ENCODE results near the gene ACP7.

The ACP7 gene

DNA sequence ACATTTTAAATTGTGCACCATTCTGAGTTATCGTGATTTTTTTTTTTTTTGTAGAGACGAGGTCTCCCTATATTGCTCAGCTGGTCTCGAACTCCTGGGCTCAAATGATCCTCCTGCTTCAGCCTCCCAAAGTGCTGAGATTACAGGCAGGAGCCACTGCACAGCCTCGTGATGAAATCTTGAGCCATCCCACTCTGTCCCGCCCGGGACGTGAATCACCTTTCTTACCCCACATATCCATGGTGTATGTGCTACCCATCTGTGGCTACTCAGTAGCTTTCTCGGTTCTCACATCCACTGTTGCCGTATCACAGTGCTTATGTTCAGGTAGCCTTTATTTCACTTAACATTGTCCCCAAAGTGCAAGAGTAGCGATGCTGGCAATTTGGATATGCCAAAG is 67.9 kb downstream of the ACP7 start:
- no peak overlapping the region for H4K12ac ChIP-seq (ENCODE audit: low read depth, low read length)
- H2BK12ac ChIP-seq (ENCODE audit: low read length) = no peak overlapping the region
- H2AK5ac ChIP-seq (ENCODE audit: low read length) = no peak overlapping the region
- H3K36me3 ChIP-seq (ENCODE audit: control insufficient read depth in 1 of 2, insufficient read depth in 2 of 2, low read length in 2 of 2) = peaks cover 3 to 4% of the 10 kb centered on the region in 2 experiments
- no peak overlapping the region for H3K23ac ChIP-seq (ENCODE audit: low read length)
- no CpG with 5 or more reads among the region's 10 CpGs for WGBS (ENCODE audit: extremely low coverage, insufficient coverage, insufficient read length)
- no peak overlapping the region for H3K4ac ChIP-seq (ENCODE audit: low read depth, low read length)
- no peak overlapping the region for H3K9ac ChIP-seq (ENCODE audit: low read length)
- no peak overlapping the region for H4K8ac ChIP-seq (ENCODE audit: low read depth, low read length)
- H3K27ac ChIP-seq (ENCODE audit: low read depth, low read length) = no peak overlapping the region
- peaks cover 38 to 42% of the 10 kb centered on the region in 2 experiments for H3K4me1 ChIP-seq (ENCODE audit: control insufficient read depth in 1 of 2, insufficient read depth in 2 of 2, low read length in 2 of 2)
- no peaks in the 10 kb centered on the region for H3K9me3 ChIP-seq (ENCODE audit: insufficient read depth, low read depth, low read length)
- no peaks in the 10 kb centered on the region for H3K27me3 ChIP-seq (ENCODE audit: insufficient read depth, low read length)
- H2BK5ac ChIP-seq (ENCODE audit: low read depth, low read length, poor library complexity) = no peak overlapping the region
- no peak overlapping the region for H3K18ac ChIP-seq (ENCODE audit: low read length)
- H4K91ac ChIP-seq (ENCODE audit: low read depth, low read length) = no peak overlapping the region
- no peak overlapping the region for H2BK120ac ChIP-seq (ENCODE audit: insufficient read depth, low read length, poor library complexity)
- no peak overlapping the region for H3K4me2 ChIP-seq (ENCODE audit: low read length)
- H3K79me2 ChIP-seq (ENCODE audit: control insufficient read depth, insufficient read depth, low read length, poor library complexity) = peaks cover 26% of the 10 kb centered on the region
- no peak overlapping the region for H3K4me3 ChIP-seq (ENCODE audit: low read depth, low read length)
- peaks cover 21% of the 10 kb centered on the region for H3K79me1 ChIP-seq (ENCODE audit: low read length)
- DNase-seq = peak; percentile 57 to 69
- H3K14ac ChIP-seq (ENCODE audit: low read length) = no peak overlapping the region
- H2AFZ ChIP-seq (ENCODE audit: insufficient read depth, low read length, poor library complexity) = no peak overlapping the region

DNA sequence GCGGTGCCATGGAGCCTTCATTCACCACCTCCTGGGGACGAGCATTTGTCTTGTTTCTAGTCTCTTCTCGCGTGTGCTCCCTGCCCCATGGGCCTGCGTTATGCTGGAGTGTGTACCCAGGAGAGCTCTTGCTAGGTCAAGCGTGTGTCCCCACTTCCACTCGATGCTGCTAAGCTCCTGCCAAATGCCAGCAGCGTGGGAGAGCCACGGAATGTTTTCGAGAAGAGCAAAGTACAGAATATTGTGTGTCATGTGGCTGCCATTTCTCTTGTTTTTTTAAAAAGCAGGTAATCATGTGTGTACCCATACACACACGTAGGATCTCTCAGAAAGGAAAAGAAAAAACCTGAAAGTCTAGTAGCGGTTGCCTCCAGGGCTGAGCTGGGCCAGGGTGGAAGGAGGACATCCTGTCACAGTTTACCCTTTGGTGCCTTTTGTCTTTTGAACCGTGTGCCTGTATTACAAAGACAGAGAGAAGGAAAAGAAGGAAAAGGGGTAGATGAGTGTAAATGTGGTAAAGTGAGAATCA is 70.0 kb downstream of the ACP7 start:
- peak; percentile 76 to 78 for DNase-seq
- peak overlapping the region; percentile 63 for H2AFZ ChIP-seq (ENCODE audit: insufficient read depth, low read length, poor library complexity)
- peak overlapping the region; percentile 24 for H3K4me2 ChIP-seq (ENCODE audit: low read length)
- peak overlapping the region; percentile 84 for H2BK120ac ChIP-seq (ENCODE audit: insufficient read depth, low read length, poor library complexity)
- peak overlapping the region; percentile 77 for H3K4ac ChIP-seq (ENCODE audit: low read depth, low read length)
- H3K18ac ChIP-seq (ENCODE audit: low read length) = peak overlapping the region; percentile 90
- peaks cover 22% of the 10 kb centered on the region for H3K79me1 ChIP-seq (ENCODE audit: low read length)
- peak overlapping the region; percentile 88 for H3K14ac ChIP-seq (ENCODE audit: low read length)
- no peaks in the 10 kb centered on the region for H3K27me3 ChIP-seq (ENCODE audit: insufficient read depth, low read length)
- H4K8ac ChIP-seq (ENCODE audit: low read depth, low read length) = peak overlapping the region; percentile 59
- H4K12ac ChIP-seq (ENCODE audit: low read depth, low read length) = peak overlapping the region; percentile 68
- H3K27ac ChIP-seq (ENCODE audit: low read depth, low read length) = peak overlapping the region; percentile 85
- H3K79me2 ChIP-seq (ENCODE audit: control insufficient read depth, insufficient read depth, low read length, poor library complexity) = peaks cover 30% of the 10 kb centered on the region
- WGBS (ENCODE audit: extremely low coverage, insufficient coverage, insufficient read length) = no CpG with 5 or more reads among the region's 13 CpGs
- no peak overlapping the region for H3K9ac ChIP-seq (ENCODE audit: low read length)
- H3K9me3 ChIP-seq (ENCODE audit: insufficient read depth, low read depth, low read length) = peaks cover 2% of the 10 kb centered on the region
- H2BK5ac ChIP-seq (ENCODE audit: low read depth, low read length, poor library complexity) = peak overlapping the region; percentile 81
- peaks cover 6 to 12% of the 10 kb centered on the region in 2 experiments for H3K36me3 ChIP-seq (ENCODE audit: control insufficient read depth in 1 of 2, insufficient read depth in 2 of 2, low read length in 2 of 2)
- H2BK12ac ChIP-seq (ENCODE audit: low read length) = peak overlapping the region; percentile 90
- peak overlapping the region; percentile 90 for H4K91ac ChIP-seq (ENCODE audit: low read depth, low read length)
- peaks cover 45 to 58% of the 10 kb centered on the region in 2 experiments for H3K4me1 ChIP-seq (ENCODE audit: control insufficient read depth in 1 of 2, insufficient read depth in 2 of 2, low read length in 2 of 2)
- H3K4me3 ChIP-seq (ENCODE audit: low read depth, low read length) = no peak overlapping the region
- H3K23ac ChIP-seq (ENCODE audit: low read length) = no peak overlapping the region
- H2AK5ac ChIP-seq (ENCODE audit: low read length) = peak overlapping the region; percentile 42

DNA sequence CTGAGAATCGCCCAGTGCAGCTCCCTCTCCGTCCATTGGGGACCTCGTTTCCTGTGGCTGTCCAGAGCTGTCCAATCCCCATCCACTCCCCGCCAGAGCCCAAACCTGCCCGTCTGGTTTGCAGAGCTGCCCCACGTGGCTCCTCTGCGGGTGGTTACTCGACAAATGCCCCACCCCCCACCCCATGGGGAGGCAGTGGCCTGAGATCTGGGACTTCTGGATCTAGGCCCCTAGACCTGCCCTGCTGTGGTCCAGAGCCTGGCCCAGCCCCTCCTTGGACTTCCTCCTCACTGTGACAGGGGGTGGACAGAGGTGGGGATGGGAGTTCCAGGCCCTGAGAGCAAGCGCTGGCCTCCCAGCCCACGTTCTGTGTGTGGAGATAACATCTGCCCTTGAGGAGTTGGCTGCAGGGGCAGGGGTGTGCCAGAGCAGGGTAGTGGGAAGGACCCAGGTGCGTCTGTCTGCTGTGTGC is 70.5 kb downstream of the ACP7 start:
- H3K4me2 ChIP-seq (ENCODE audit: low read length) = peak overlapping the region; percentile 32
- no CpG with 5 or more reads among the region's 11 CpGs for WGBS (ENCODE audit: extremely low coverage, insufficient coverage, insufficient read length)

DNA sequence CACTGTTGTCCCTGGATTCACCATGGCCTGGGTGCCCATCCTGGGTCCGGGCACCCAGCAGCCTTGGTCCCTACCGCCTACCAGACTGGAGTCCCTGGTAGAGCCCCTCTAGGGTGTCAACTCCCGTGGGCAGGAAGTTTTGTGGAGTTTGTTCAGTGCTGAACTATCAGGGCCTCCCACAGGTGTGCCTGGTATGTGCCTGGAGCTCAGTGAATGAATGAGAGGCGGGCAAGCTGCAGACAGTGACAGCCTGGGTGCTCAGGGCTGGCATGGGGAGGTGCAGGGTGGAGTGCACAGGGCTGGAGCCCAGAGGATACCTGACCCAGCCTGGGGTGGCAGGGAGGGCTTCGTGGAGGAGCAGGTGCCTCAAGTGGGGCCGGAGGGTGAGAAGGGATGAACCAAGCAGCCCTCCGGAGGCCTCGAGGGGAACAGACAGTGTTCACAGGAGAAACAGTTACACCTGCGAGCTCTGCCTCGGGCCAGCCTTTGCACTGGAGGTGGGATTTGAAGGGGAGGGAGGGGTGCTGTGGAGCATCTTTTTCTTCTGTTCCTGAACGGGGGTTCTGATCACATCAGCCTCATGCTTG is 71.0 kb downstream of the ACP7 start:
- Histone ChIP-seq H3K23ac (ENCODE audit: low read length) (no peak overlapping the region), H3K4me2 (ENCODE audit: low read length) (peak overlapping the region; percentile 32), H3K4ac (ENCODE audit: low read depth, low read length) (peak overlapping the region; percentile 80), H4K91ac (ENCODE audit: low read depth, low read length) (peak overlapping the region; percentile 84), H3K79me2 (ENCODE audit: control insufficient read depth, insufficient read depth, low read length, poor library complexity) (peaks cover 33% of the 10 kb centered on the region), H2BK12ac (ENCODE audit: low read length) (peak overlapping the region; percentile 37), H2BK5ac (ENCODE audit: low read depth, low read length, poor library complexity) (peak overlapping the region; percentile 81), H3K36me3 (ENCODE audit: control insufficient read depth in 1 of 2, insufficient read depth in 2 of 2, low read length in 2 of 2) (peaks cover 12% of the 10 kb centered on the region in 2 experiments), H3K4me3 (ENCODE audit: low read depth, low read length) (no peak overlapping the region), H4K8ac (ENCODE audit: low read depth, low read length) (peak overlapping the region; percentile 10), H3K9ac (ENCODE audit: low read length) (no peak overlapping the region), H2AFZ (ENCODE audit: insufficient read depth, low read length, poor library complexity) (no peak overlapping the region), H3K14ac (ENCODE audit: low read length) (peak overlapping the region; percentile 33), H3K79me1 (ENCODE audit: low read length) (peaks cover 22% of the 10 kb centered on the region), H3K27me3 (ENCODE audit: insufficient read depth, low read length) (no peaks in the 10 kb centered on the region), H3K27ac (ENCODE audit: low read depth, low read length) (peak overlapping the region; percentile 85), H2BK120ac (ENCODE audit: insufficient read depth, low read length, poor library complexity) (peak overlapping the region; percentile 23), H2AK5ac (ENCODE audit: low read length) (peak overlapping the region; percentile 53), H4K12ac (ENCODE audit: low read depth, low read length) (no peak overlapping the region), H3K9me3 (ENCODE audit: insufficient read depth, low read depth, low read length) (peaks cover 2% of the 10 kb centered on the region), H3K4me1 (ENCODE audit: control insufficient read depth in 1 of 2, insufficient read depth in 2 of 2, low read length in 2 of 2) (peaks cover 47 to 60% of the 10 kb centered on the region in 2 experiments), H3K18ac (ENCODE audit: low read length) (peak overlapping the region; percentile 43)
- DNase-seq = peak; percentile 55 to 75
- WGBS (ENCODE audit: extremely low coverage, insufficient coverage, insufficient read length) = no CpG with 5 or more reads among the region's 11 CpGs

More for the DNA sequence above, 70.5 kb downstream of the ACP7 start:
- Histone ChIP-seq H2AFZ (ENCODE audit: insufficient read depth, low read length, poor library complexity) (no peak overlapping the region), H3K23ac (ENCODE audit: low read length) (no peak overlapping the region), H2AK5ac (ENCODE audit: low read length) (peak overlapping the region; percentile 16), H3K27ac (ENCODE audit: low read depth, low read length) (peak overlapping the region; percentile 85), H3K4me3 (ENCODE audit: low read depth, low read length) (no peak overlapping the region), H3K4me1 (ENCODE audit: control insufficient read depth in 1 of 2, insufficient read depth in 2 of 2, low read length in 2 of 2) (peaks cover 45 to 58% of the 10 kb centered on the region in 2 experiments), H3K79me1 (ENCODE audit: low read length) (peaks cover 22% of the 10 kb centered on the region), H4K12ac (ENCODE audit: low read depth, low read length) (peak overlapping the region; percentile 34), H4K91ac (ENCODE audit: low read depth, low read length) (peak overlapping the region; percentile 90), H2BK5ac (ENCODE audit: low read depth, low read length, poor library complexity) (peak overlapping the region; percentile 81), H3K27me3 (ENCODE audit: insufficient read depth, low read length) (no peaks in the 10 kb centered on the region), H3K9ac (ENCODE audit: low read length) (no peak overlapping the region), H3K4ac (ENCODE audit: low read depth, low read length) (peak overlapping the region; percentile 80), H3K14ac (ENCODE audit: low read length) (peak overlapping the region; percentile 33), H2BK120ac (ENCODE audit: insufficient read depth, low read length, poor library complexity) (peak overlapping the region; percentile 26), H4K8ac (ENCODE audit: low read depth, low read length) (peak overlapping the region; percentile 11), H3K36me3 (ENCODE audit: control insufficient read depth in 1 of 2, insufficient read depth in 2 of 2, low read length in 2 of 2) (peaks cover 6 to 12% of the 10 kb centered on the region in 2 experiments), H3K18ac (ENCODE audit: low read length) (peak overlapping the region; percentile 43), H3K79me2 (ENCODE audit: control insufficient read depth, insufficient read depth, low read length, poor library complexity) (peaks cover 30% of the 10 kb centered on the region), H2BK12ac (ENCODE audit: low read length) (peak overlapping the region; percentile 39), H3K9me3 (ENCODE audit: insufficient read depth, low read depth, low read length) (peaks cover 2% of the 10 kb centered on the region)
- peak; percentile 91 to 92 for DNase-seq
